ENCODE measurements around the gene MIOX.

- TF ChIP-seq POLR2AphosphoS5 (IDR thresholded peaks at IDR 0.05; ENCODE audit: low read depth), result no peak
- TF ChIP-seq, protein P1, sequence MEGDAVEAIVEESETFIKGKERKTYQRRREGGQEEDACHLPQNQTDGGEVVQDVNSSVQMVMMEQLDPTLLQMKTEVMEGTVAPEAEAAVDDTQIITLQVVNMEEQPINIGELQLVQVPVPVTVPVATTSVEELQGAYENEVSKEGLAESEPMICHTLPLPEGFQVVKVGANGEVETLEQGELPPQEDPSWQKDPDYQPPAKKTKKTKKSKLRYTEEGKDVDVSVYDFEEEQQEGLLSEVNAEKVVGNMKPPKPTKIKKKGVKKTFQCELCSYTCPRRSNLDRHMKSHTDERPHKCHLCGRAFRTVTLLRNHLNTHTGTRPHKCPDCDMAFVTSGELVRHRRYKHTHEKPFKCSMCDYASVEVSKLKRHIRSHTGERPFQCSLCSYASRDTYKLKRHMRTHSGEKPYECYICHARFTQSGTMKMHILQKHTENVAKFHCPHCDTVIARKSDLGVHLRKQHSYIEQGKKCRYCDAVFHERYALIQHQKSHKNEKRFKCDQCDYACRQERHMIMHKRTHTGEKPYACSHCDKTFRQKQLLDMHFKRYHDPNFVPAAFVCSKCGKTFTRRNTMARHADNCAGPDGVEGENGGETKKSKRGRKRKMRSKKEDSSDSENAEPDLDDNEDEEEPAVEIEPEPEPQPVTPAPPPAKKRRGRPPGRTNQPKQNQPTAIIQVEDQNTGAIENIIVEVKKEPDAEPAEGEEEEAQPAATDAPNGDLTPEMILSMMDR (conservative IDR thresholded peaks at IDR 0.05; ENCODE audit: low read depth in 2 of 2), result no peak
- no peak for TF ChIP-seq REST (IDR thresholded peaks at IDR 0.05; ENCODE audit: unreplicated experiment)
- no peak for TF ChIP-seq EZH2 (IDR thresholded peaks at IDR 0.05; ENCODE audit: low read depth, unreplicated experiment)
- TF ChIP-seq CREB1 (CRISPR knock-in tag; IDR thresholded peaks at IDR 0.05; ENCODE audit: low read depth), result no peak
- TF ChIP-seq EZH2phosphoT487 (IDR thresholded peaks at IDR 0.05; ENCODE audit: unreplicated experiment), result no peak
- no peak for TF ChIP-seq JUNB (IDR thresholded peaks at IDR 0.05; ENCODE audit: unreplicated experiment)
- TF ChIP-seq, protein P2, sequence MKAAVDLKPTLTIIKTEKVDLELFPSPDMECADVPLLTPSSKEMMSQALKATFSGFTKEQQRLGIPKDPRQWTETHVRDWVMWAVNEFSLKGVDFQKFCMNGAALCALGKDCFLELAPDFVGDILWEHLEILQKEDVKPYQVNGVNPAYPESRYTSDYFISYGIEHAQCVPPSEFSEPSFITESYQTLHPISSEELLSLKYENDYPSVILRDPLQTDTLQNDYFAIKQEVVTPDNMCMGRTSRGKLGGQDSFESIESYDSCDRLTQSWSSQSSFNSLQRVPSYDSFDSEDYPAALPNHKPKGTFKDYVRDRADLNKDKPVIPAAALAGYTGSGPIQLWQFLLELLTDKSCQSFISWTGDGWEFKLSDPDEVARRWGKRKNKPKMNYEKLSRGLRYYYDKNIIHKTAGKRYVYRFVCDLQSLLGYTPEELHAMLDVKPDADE (IDR thresholded peaks at IDR 0.05), result no peak
- TF ChIP-seq STAT1 (IDR thresholded peaks at IDR 0.05; ENCODE audit: unreplicated experiment), result no peak
- TF ChIP-seq NANOG (IDR thresholded peaks at IDR 0.05; ENCODE audit: borderline replicate concordance), result no peak
- TF ChIP-seq, protein P3, sequence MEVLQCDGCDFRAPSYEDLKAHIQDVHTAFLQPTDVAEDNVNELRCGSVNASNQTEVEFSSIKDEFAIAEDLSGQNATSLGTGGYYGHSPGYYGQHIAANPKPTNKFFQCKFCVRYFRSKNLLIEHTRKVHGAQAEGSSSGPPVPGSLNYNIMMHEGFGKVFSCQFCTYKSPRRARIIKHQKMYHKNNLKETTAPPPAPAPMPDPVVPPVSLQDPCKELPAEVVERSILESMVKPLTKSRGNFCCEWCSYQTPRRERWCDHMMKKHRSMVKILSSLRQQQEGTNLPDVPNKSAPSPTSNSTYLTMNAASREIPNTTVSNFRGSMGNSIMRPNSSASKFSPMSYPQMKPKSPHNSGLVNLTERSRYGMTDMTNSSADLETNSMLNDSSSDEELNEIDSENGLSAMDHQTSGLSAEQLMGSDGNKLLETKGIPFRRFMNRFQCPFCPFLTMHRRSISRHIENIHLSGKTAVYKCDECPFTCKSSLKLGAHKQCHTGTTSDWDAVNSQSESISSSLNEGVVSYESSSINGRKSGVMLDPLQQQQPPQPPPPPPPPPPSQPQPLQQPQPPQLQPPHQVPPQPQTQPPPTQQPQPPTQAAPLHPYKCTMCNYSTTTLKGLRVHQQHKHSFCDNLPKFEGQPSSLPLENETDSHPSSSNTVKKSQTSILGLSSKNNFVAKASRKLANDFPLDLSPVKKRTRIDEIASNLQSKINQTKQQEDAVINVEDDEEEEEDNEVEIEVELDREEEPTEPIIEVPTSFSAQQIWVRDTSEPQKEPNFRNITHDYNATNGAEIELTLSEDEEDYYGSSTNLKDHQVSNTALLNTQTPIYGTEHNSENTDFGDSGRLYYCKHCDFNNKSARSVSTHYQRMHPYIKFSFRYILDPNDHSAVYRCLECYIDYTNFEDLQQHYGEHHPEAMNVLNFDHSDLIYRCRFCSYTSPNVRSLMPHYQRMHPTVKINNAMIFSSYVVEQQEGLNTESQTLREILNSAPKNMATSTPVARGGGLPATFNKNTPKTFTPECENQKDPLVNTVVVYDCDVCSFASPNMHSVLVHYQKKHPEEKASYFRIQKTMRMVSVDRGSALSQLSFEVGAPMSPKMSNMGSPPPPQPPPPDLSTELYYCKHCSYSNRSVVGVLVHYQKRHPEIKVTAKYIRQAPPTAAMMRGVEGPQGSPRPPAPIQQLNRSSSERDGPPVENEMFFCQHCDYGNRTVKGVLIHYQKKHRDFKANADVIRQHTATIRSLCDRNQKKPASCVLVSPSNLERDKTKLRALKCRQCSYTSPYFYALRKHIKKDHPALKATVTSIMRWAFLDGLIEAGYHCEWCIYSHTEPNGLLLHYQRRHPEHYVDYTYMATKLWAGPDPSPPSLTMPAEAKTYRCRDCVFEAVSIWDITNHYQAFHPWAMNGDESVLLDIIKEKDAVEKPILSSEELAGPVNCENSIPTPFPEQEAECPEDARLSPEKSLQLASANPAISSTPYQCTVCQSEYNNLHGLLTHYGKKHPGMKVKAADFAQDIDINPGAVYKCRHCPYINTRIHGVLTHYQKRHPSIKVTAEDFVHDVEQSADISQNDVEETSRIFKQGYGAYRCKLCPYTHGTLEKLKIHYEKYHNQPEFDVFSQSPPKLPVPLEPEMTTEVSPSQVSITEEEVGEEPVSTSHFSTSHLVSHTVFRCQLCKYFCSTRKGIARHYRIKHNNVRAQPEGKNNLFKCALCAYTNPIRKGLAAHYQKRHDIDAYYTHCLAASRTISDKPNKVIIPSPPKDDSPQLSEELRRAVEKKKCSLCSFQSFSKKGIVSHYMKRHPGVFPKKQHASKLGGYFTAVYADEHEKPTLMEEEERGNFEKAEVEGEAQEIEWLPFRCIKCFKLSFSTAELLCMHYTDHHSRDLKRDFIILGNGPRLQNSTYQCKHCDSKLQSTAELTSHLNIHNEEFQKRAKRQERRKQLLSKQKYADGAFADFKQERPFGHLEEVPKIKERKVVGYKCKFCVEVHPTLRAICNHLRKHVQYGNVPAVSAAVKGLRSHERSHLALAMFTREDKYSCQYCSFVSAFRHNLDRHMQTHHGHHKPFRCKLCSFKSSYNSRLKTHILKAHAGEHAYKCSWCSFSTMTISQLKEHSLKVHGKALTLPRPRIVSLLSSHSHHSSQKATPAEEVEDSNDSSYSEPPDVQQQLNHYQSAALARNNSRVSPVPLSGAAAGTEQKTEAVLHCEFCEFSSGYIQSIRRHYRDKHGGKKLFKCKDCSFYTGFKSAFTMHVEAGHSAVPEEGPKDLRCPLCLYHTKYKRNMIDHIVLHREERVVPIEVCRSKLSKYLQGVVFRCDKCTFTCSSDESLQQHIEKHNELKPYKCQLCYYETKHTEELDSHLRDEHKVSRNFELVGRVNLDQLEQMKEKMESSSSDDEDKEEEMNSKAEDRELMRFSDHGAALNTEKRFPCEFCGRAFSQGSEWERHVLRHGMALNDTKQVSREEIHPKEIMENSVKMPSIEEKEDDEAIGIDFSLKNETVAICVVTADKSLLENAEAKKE (CRISPR knock-in tag; IDR thresholded peaks at IDR 0.05), result no peak
These were observed 6.9 kb upstream of the MIOX start for GRCh38 chr22:50479721-50480120.
